IMR-90 (cell line): Measurements from ENCODE around the gene GRIK3. TPM values are rescaled to one million over a fixed set of nuclear protein-coding genes. Genes with fewer than 3 reads are reported as not detected.

ENCODE experiments used
- ATAC-seq: fragments of 200-7000 bp; cut with Tn5 transposase; 2 replicates; pipeline ENCODE4 v1.9.1; 2020; ENCODE audit warnings: low read depth, mild to moderate bottlenecking, moderate library complexity
- BruUV-seq: library from RNA; stranded (reverse); fragments of 400-500 nt; replicated peaks from 2 replicates; lab custom pipeline; 2021; lab: Mats Ljungman, UMichigan
- CTCF ChIA-PET: fragments of 300-600 bp; formaldehyde crosslinking; extraction: SDS; loops from one replicate; lab custom pipeline; 2021; ENCODE audit warnings: antibody characterized with exemption; lab: Yijun Ruan, JAX
- POLR2A ChIA-PET: fragments of 300-600 bp; sonication (Branson Sonifier 250); formaldehyde crosslinking; loops from one replicate; lab custom pipeline; 2022; ENCODE audit warnings: antibody characterized with exemption; ENCODE audit not compliant: unreplicated experiment; lab: Charles Lee
- DNase-seq: peaks from one replicate; pipeline ENCODE4 v3.0.0; 2013
- H2AFZ ChIP-seq: replicated peaks from 2 replicates; pipeline ENCODE3; 2013; ENCODE audit warnings: low read length, mild to moderate bottlenecking; ENCODE audit not compliant: poor library complexity
- H2AK5ac ChIP-seq: 2 replicates; pipeline ENCODE4 v1.6.1; 2013; ENCODE audit warnings: low read depth, low read length, inconsistent platforms
- H2AK9ac ChIP-seq: replicated peaks from 2 replicates; pipeline ENCODE3; 2013; ENCODE audit warnings: mild to moderate bottlenecking, low read depth, low read length, moderate library complexity; ENCODE audit not compliant: poor library complexity
- H2BK120ac ChIP-seq: 2 replicates; pipeline ENCODE4 v1.6.1; 2013; ENCODE audit warnings: low read depth, low read length, inconsistent platforms
- H2BK15ac ChIP-seq: 3 replicates; pipeline ENCODE4 v1.6.1; 2013; ENCODE audit warnings: low read depth, low read length, inconsistent platforms
- H2BK20ac ChIP-seq: 2 replicates; pipeline ENCODE4 v1.6.1; 2013; ENCODE audit warnings: low read depth, mild to moderate bottlenecking, inconsistent platforms, low read length, moderate library complexity
- H2BK5ac ChIP-seq: 2 replicates; pipeline ENCODE4 v1.6.1; 2013; ENCODE audit warnings: mild to moderate bottlenecking, low read depth, low read length, inconsistent platforms; ENCODE audit not compliant: poor library complexity, severe bottlenecking
- H3K14ac ChIP-seq: replicated peaks from 2 replicates; pipeline ENCODE4 v1.6.1; 2013; ENCODE audit warnings: low read depth, low read length, inconsistent platforms
- H3K18ac ChIP-seq: 2 replicates; pipeline ENCODE4 v1.6.1; 2013; ENCODE audit warnings: low read depth, low read length, control low read depth
- H3K23ac ChIP-seq: 2 replicates; pipeline ENCODE4 v1.6.1; 2013; ENCODE audit warnings: low read depth, low read length, inconsistent platforms
- H3K27ac ChIP-seq: 2 replicates; pipeline ENCODE4 v1.5.1; 2013; ENCODE audit warnings: mild to moderate bottlenecking, control low read depth, low read length; ENCODE audit not compliant: insufficient read depth
- H3K27me3 ChIP-seq: 2 replicates; pipeline ENCODE4 v1.6.1; 2013; ENCODE audit warnings: low read length; ENCODE audit not compliant: control insufficient read depth, insufficient read depth
- H3K36me3 ChIP-seq: 2 replicates; pipeline ENCODE4 v1.6.1; 2013; ENCODE audit warnings: low read length, mixed read lengths; ENCODE audit not compliant: control insufficient read depth, insufficient read depth
- H3K4ac ChIP-seq: 2 replicates; pipeline ENCODE4 v1.6.1; 2013; ENCODE audit warnings: low read depth, low read length, inconsistent platforms
- H3K4me1 ChIP-seq: 2 replicates; pipeline ENCODE4 v1.6.1; 2013; ENCODE audit warnings: low read length, mixed read lengths; ENCODE audit not compliant: control insufficient read depth, insufficient read depth
- H3K4me2 ChIP-seq: 2 replicates; pipeline ENCODE4 v1.6.1; 2013; ENCODE audit warnings: low read depth, mild to moderate bottlenecking, control low read depth, low read length, moderate library complexity
- H3K4me3 ChIP-seq: 2 replicates; pipeline ENCODE4 v1.5.1; 2013; ENCODE audit warnings: low read depth, mild to moderate bottlenecking, control low read depth, low read length, moderate library complexity; ENCODE audit not compliant: insufficient read depth
- H3K56ac ChIP-seq: 2 replicates; pipeline ENCODE4 v1.6.1; 2013; ENCODE audit warnings: low read length, inconsistent platforms; ENCODE audit not compliant: insufficient read depth; ENCODE audit errors: extremely low read depth
- H3K79me1 ChIP-seq, 2 experiments: 2 replicates each; pipeline ENCODE4 v1.6.1; 2013; ENCODE audit warnings: low read length in 2 of 2, inconsistent platforms in 1 of 2, low read depth in 1 of 2
- H3K9ac ChIP-seq: 2 replicates; pipeline ENCODE4 v1.6.1; 2013; ENCODE audit warnings: low read depth, low read length, control low read depth
- H3K9me1 ChIP-seq: 2 replicates; pipeline ENCODE4 v1.6.1; 2013; ENCODE audit warnings: low read length, inconsistent platforms; ENCODE audit not compliant: insufficient read depth
- H3K9me3 ChIP-seq: 2 replicates; pipeline ENCODE4 v1.6.1; 2013; ENCODE audit warnings: low read length; ENCODE audit not compliant: control insufficient read depth, insufficient read depth
- H4K20me1 ChIP-seq: 2 replicates; pipeline ENCODE4 v1.6.1; 2013; ENCODE audit warnings: low read length, inconsistent platforms; ENCODE audit not compliant: insufficient read depth
- H4K5ac ChIP-seq: 2 replicates; pipeline ENCODE4 v1.6.1; 2013; ENCODE audit warnings: mild to moderate bottlenecking, low read depth, low read length, control low read depth
- H4K8ac ChIP-seq, 2 experiments: 2 replicates each; pipeline ENCODE4 v1.6.1; 2013; ENCODE audit warnings: low read depth in 2 of 2, low read length in 2 of 2, control low read depth in 1 of 2, inconsistent platforms in 1 of 2
- H4K91ac ChIP-seq: 2 replicates; pipeline ENCODE4 v1.6.1; 2013; ENCODE audit warnings: low read depth, low read length, inconsistent platforms; ENCODE audit not compliant: insufficient read depth
- BHLHE40 ChIP-seq: fragments of 150-350 bp; IDR thresholded peaks from 2 replicates; pipeline ENCODE4 v1.6.1; 2016; ENCODE audit warnings: mild to moderate bottlenecking, low read depth, low read length
- CEBPB ChIP-seq: IDR thresholded peaks from 2 replicates; pipeline ENCODE4 v1.6.1; 2012; ENCODE audit warnings: low read depth, low read length, improper control_type of control experiment
- CHD1 ChIP-seq: IDR thresholded peaks from 2 replicates; pipeline ENCODE4 v1.6.1; 2012; ENCODE audit warnings: low read depth, low read length, improper control_type of control experiment
- FOS ChIP-seq: fragments of 150-350 bp; IDR thresholded peaks from 2 replicates; pipeline ENCODE4 v1.6.1; 2016; ENCODE audit warnings: low read depth, low read length
- MAFK ChIP-seq: IDR thresholded peaks from 2 replicates; pipeline ENCODE4 v1.6.1; 2012; ENCODE audit warnings: low read depth, low read length, improper control_type of control experiment
- MAZ ChIP-seq: IDR thresholded peaks from 2 replicates; pipeline ENCODE4 v1.6.1; 2012; ENCODE audit warnings: low read depth, mild to moderate bottlenecking, low read length, improper control_type of control experiment, moderate library complexity, borderline replicate concordance
- MXI1 ChIP-seq: IDR thresholded peaks from 2 replicates; pipeline ENCODE4 v1.6.1; 2012; ENCODE audit warnings: low read depth, mild to moderate bottlenecking, low read length, moderate library complexity, borderline replicate concordance
- NFE2L2 ChIP-seq: fragments of 150-350 bp; IDR thresholded peaks from 2 replicates; pipeline ENCODE4 v1.6.1; 2016; ENCODE audit warnings: low read depth, mild to moderate bottlenecking, low read length
- POLR2A ChIP-seq: IDR thresholded peaks from 2 replicates; pipeline ENCODE4 v1.6.1; 2012; ENCODE audit warnings: mild to moderate bottlenecking, low read depth, low read length
- RAD21 ChIP-seq: IDR thresholded peaks from 2 replicates; pipeline ENCODE4 v1.6.1; 2012; ENCODE audit warnings: low read length, improper control_type of control experiment
- RCOR1 ChIP-seq: IDR thresholded peaks from 2 replicates; pipeline ENCODE4 v1.6.1; 2012; ENCODE audit warnings: mild to moderate bottlenecking, low read length, improper control_type of control experiment; ENCODE audit not compliant: insufficient replicate concordance
- RFX5 ChIP-seq: IDR thresholded peaks from 2 replicates; pipeline ENCODE4 v1.8.0; 2012; ENCODE audit warnings: low read depth, mild to moderate bottlenecking, low read length, moderate library complexity
- SMC3 ChIP-seq: fragments of 150-350 bp; IDR thresholded peaks from 2 replicates; pipeline ENCODE4 v1.6.1; 2016; ENCODE audit warnings: low read depth, mild to moderate bottlenecking, antibody characterized with exemption, low read length, moderate library complexity
- WGBS, 2 experiments: methylation state at CpG; one replicate each; pipeline versions ENCODE4 v1.1.5 to v1.1.7; 2013; ENCODE audit warnings: missing lambda C conversion rate in 2 of 2; ENCODE audit not compliant: insufficient read length in 1 of 2; ENCODE audit errors: extremely low coverage in 2 of 2; 5-methylcytosine and 5-hydroxymethylcytosine counted together
- dilution Hi-C: fragments of 300-500 bp; cut with HindIII; formaldehyde crosslinking; loops from one replicate; pipeline ENCODE4 v1.14.3; 2018; ENCODE audit warnings: low sequenced_read_pairs; ENCODE audit not compliant: unreplicated experiment
- in situ Hi-C: fragments of 300-500 bp; cut with MboI; formaldehyde crosslinking; loops from 3 replicates; pipeline ENCODE4 v1.14.3; 2019; ENCODE audit warnings: low sequenced_read_pairs, inconsistent platforms, mixed read lengths
- intact Hi-C: fragments of 100-400 bp; cut with micrococcal nuclease; formaldehyde crosslinking; loops from 2 replicates; pipeline ENCODE4 v1.10.0; 2022
- polyA plus RNA-seq, 3 experiments: library from polyadenylated mRNA; depleted of rRNA; stranded (reverse); fragments of >200 nt; gene quantifications; 2 replicates each; pipeline ENCODE4 v1.2.3, GENCODE V29; 2012; ENCODE audit warnings: low replicate concordance in 1 of 3
- total RNA-seq: library from RNA; depleted of rRNA; stranded (reverse); fragments of >200 nt; gene quantifications from 2 replicates; pipeline ENCODE4 v1.2.3, GENCODE V29; 2012
- TF ChIP-seq, protein P1 (sequence below): fragments of 150-350 bp; IDR thresholded peaks from 2 replicates; pipeline ENCODE4 v1.6.1; 2016; ENCODE audit warnings: low read depth, mild to moderate bottlenecking, low read length, moderate library complexity, borderline replicate concordance
- TF ChIP-seq, protein P2 (sequence below): conservative IDR thresholded peaks from 2 replicates; pipeline ENCODE4 v1.5.1; 2012; ENCODE audit warnings: mild to moderate bottlenecking, low read depth, low read length, improper control_type of control experiment
- TF ChIP-seq, protein P3 (sequence below): fragments of 150-350 bp; IDR thresholded peaks from 2 replicates; pipeline ENCODE4 v1.6.1; 2017; ENCODE audit warnings: mild to moderate bottlenecking, antibody characterized with exemption, low read length, low read depth

GRIK3 gene
- total and polyA plus RNA-seq, 2 of the 4 experiments (the other 2 are of a cell fraction) = not detected

DNA sequence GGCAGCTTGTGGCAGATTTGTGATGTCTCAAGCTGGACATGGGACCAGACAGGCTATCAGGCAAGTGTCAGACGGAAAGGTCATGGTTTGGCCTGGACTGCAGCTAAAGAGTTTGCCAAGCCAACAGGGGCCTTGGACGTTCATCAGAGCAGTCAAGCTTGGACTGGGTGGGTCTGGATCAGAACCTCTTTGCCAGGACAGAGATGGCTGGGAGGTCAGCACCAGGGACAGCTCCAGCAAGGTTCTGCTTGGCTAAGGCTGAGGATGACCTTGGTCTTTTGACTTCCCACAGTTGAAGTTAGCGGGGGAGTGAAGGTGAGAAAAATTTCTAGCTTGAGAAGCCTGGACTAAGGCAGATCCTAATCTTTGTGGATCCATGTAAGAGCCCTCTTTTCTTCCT is 68.1 kb downstream of the GRIK3 start:
- no peak overlapping the region for H3K4ac ChIP-seq
- H2BK5ac ChIP-seq = no peak overlapping the region
- no peaks in the 10 kb centered on the region for H3K79me1 ChIP-seq
- H3K4me3 ChIP-seq = no peak overlapping the region
- H2BK15ac ChIP-seq = no peak overlapping the region
- H4K91ac ChIP-seq = no peak overlapping the region
- no peak overlapping the region for H4K8ac ChIP-seq
- H2BK120ac ChIP-seq = no peak overlapping the region
- H3K36me3 ChIP-seq = no peaks in the 10 kb centered on the region
- no peaks in the 10 kb centered on the region for H4K20me1 ChIP-seq
- no peak overlapping the region for H3K4me2 ChIP-seq
- no TSS peak for BruUV-seq
- H3K27ac ChIP-seq = no peak overlapping the region
- POLR2A ChIA-PET = no interaction called here
- ATAC-seq = no peak
- no peak overlapping the region for H3K14ac ChIP-seq
- no peak overlapping the region for H3K23ac ChIP-seq
- no peak overlapping the region for H2AK9ac ChIP-seq
- no peak overlapping the region for H2AK5ac ChIP-seq
- H3K9ac ChIP-seq = no peak overlapping the region
- intact Hi-C loops = no loop called here
- in situ Hi-C loops = no loop called here
- TF ChIP-seq MXI1 (no peak), RFX5 (no peak), FOS (no peak), CHD1 (no peak), BHLHE40 (no peak), SMC3 (no peak), NFE2L2 (no peak), MAZ (no peak), RCOR1 (no peak), MAFK (no peak), CEBPB (no peak), RAD21 (no peak), POLR2A (no peak)
- TF ChIP-seq, protein P1, sequence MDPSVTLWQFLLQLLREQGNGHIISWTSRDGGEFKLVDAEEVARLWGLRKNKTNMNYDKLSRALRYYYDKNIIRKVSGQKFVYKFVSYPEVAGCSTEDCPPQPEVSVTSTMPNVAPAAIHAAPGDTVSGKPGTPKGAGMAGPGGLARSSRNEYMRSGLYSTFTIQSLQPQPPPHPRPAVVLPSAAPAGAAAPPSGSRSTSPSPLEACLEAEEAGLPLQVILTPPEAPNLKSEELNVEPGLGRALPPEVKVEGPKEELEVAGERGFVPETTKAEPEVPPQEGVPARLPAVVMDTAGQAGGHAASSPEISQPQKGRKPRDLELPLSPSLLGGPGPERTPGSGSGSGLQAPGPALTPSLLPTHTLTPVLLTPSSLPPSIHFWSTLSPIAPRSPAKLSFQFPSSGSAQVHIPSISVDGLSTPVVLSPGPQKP = no peak
- TF ChIP-seq, protein P2, sequence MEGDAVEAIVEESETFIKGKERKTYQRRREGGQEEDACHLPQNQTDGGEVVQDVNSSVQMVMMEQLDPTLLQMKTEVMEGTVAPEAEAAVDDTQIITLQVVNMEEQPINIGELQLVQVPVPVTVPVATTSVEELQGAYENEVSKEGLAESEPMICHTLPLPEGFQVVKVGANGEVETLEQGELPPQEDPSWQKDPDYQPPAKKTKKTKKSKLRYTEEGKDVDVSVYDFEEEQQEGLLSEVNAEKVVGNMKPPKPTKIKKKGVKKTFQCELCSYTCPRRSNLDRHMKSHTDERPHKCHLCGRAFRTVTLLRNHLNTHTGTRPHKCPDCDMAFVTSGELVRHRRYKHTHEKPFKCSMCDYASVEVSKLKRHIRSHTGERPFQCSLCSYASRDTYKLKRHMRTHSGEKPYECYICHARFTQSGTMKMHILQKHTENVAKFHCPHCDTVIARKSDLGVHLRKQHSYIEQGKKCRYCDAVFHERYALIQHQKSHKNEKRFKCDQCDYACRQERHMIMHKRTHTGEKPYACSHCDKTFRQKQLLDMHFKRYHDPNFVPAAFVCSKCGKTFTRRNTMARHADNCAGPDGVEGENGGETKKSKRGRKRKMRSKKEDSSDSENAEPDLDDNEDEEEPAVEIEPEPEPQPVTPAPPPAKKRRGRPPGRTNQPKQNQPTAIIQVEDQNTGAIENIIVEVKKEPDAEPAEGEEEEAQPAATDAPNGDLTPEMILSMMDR = no peak
- TF ChIP-seq, protein P3, sequence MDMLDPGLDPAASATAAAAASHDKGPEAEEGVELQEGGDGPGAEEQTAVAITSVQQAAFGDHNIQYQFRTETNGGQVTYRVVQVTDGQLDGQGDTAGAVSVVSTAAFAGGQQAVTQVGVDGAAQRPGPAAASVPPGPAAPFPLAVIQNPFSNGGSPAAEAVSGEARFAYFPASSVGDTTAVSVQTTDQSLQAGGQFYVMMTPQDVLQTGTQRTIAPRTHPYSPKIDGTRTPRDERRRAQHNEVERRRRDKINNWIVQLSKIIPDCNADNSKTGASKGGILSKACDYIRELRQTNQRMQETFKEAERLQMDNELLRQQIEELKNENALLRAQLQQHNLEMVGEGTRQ = no peak
- H4K5ac ChIP-seq = no peak overlapping the region
- H3K9me3 ChIP-seq = peaks cover 2% of the 10 kb centered on the region; the same call in 1 of the 2 replicates
- H3K9me1 ChIP-seq = no peaks in the 10 kb centered on the region
- no peak overlapping the region for H3K18ac ChIP-seq
- H2BK20ac ChIP-seq = no peak overlapping the region
- dilution Hi-C loops = no loop called here
- H2AFZ ChIP-seq = peak overlapping the region; percentile 32
- DNase-seq = peak; percentile 1
- H3K4me1 ChIP-seq = no peaks in the 10 kb centered on the region
- CTCF ChIA-PET = no interaction called here
- no peaks in the 10 kb centered on the region for H3K27me3 ChIP-seq
- 80% methylated on average over 1 of the region's 3 CpGs; no CpG with 5 or more reads in 1 of the 2 experiments for WGBS, 2 experiments
- no peak overlapping the region for H3K56ac ChIP-seq
